ENCODE measurements around the gene SLC13A4.
"Not testable (repeated sequence)": the region's sequence is repeated elsewhere in the genome, so short reads cannot be mapped to it uniquely, and the experiment has no call there.

Gene SLC13A4

GRCh38 chr7:135661311-135662122 lies 66.5 kb downstream of the SLC13A4 start:
- FAIRE-seq = no peak

DNA sequence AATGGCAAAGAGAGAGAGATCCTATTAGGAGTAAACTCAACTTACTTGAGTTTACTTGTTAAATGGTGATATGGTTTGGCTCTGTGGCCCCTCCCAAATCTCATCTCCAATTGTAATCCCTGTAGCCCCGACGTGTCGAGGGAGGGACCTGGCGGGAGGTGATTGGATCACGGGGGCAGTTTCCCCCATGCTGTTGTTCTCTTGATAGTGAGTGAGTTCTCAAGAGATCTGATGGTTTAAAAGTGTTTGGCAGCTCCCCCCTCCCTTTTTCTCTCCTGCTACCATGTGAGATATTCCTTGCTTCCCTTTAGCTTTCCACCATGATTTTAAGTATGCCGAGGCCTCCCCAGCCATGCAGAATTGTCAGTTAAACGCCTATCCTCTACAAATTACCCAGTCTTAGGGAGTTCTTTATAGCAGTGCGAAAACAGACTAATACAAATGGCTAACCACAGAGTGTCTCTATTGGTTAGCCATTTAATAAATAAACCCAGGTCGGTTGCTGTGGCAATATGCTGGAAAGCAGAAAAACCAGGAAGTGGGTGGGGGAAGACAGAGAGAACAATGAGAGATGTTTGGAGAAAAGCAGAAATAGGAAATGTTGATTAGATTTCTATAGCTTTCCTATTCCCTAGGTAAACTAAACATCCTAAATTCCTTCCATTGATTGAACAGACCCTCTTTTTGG lies 68.7 kb downstream of the SLC13A4 start:
- FAIRE-seq = no peak

DNA sequence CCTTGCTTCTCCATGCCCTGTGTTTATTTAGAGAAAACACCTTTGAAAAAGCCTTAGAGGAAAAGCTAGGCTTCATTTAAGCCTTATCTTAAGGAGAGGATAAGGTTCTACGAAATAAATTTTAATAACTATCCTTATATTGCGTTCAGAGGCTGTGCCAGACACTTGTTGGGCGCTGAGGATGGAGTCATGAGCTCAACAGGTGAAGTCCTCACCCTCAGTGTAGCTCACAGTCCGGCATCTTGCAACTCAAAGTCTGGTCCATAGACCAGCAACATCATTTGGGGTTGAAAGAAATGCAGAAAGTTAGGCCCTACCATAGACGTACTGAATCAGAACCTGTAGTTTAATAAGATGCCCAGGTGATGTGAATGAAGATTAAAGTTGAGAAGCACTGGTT lies 69.4 kb downstream of the SLC13A4 start:
- FAIRE-seq = no peak

GRCh38 chr7:135653340-135654080 lies 74.5 kb downstream of the SLC13A4 start:
- FAIRE-seq = no peak

GRCh38 chr7:135650831-135651573 lies 77.0 kb downstream of the SLC13A4 start:
- FAIRE-seq = no peak

GRCh38 chr7:135648235-135648634 lies 79.8 kb downstream of the SLC13A4 start:
- no peak for FAIRE-seq

- FAIRE-seq = no peak
Measured at GRCh38 chr7:135647755-135648154, 80.2 kb downstream of the SLC13A4 start.

DNA sequence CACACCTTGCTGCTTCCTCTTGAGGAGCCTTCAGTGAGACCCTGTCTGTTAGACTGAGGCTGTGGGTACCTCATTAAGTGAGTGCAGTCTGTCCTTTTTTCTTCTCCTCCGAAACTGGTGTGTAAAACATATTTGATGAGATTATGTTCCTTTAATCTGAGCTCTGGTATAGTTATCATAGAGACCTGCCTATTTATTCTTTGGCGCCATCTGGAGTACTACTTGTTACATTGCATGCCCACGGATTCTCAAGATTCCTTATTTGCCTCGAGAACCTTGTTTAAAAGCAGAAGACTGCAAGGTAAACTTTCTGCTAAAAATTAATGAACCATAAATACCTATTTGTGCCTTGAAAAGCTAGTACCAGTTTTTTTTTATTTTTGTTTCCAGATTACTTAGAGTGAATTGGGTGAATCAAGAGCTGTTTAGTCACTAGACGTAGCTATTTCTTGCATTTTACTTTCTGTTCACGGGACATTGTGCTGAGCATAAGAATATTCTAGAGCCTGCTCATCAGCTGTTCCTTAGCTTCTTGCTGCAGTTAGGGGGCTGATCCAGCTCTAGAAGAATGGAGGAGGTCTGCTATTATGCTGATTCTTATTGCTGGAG lies 82.6 kb downstream of the SLC13A4 start:
- peak; percentile 79 for FAIRE-seq

DNA sequence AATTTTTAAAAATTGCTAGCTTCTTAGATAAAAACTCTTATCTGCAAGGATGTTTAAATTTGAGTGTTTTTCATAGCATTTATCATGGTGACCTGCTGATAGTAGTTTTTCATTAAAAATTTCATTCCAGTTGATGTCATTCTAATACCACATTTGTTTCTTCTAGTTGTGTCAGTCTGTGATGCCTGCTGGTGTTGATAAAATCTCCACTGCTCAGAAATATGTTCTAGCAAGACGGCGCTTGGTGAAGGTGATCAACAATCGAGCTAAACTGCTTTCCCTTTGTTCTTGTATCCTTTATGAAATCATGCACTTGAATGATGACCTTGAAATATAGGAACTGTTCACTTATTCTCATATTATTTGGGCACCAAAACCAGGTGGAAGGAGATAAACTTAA lies 83.3 kb downstream of the SLC13A4 start:
- FAIRE-seq = no peak

GRCh38 chr7:135644154-135644553 lies 83.8 kb downstream of the SLC13A4 start:
- no peak for FAIRE-seq

GRCh38 chr7:135639690-135640089 lies 88.3 kb downstream of the SLC13A4 start:
- FAIRE-seq = not testable (repeated sequence)

- no peak for FAIRE-seq
Measured at GRCh38 chr7:135634191-135634878, 93.7 kb downstream of the SLC13A4 start.

All from G401.6 (cell line).